Activated CD4-positive, alpha-beta memory T cell treated with anti-CD3 and anti-CD28 coated beads for 36 hours (primary cell): ENCODE results near the gene ABLIM2. TPM values are rescaled to one million over a fixed set of nuclear protein-coding genes. Genes with fewer than 3 reads are reported as not detected.
A peak's percentile ranks its signal among the peaks of the same experiment; 100 is the strongest.

Experiments
- CTCF ChIA-PET: fragments of 350-600 bp; sonication (Branson Sonifier 250); formaldehyde crosslinking; loops from one replicate; lab custom pipeline; 2021; ENCODE audit warnings: antibody characterized with exemption, inconsistent platforms; lab: Charles Lee
- POLR2A ChIA-PET: fragments of 350-600 bp; sonication (Branson Sonifier 250); formaldehyde crosslinking; loops from one replicate; lab custom pipeline; 2021; ENCODE audit warnings: antibody characterized with exemption; lab: Charles Lee
- DNase-seq: peaks from one replicate; pipeline ENCODE4 v3.0.0-alpha.2; 2020
- H3K27ac Mint-ChIP-seq: one replicate; pipeline ENCODE4 v1.8.0; 2021; ENCODE audit warnings: mixed read lengths
- H3K27me3 Mint-ChIP-seq: one replicate; pipeline ENCODE4 v1.8.0; 2021; ENCODE audit warnings: mixed read lengths
- H3K36me3 Mint-ChIP-seq: one replicate; pipeline ENCODE4 v1.8.0; 2021; ENCODE audit warnings: mixed read lengths
- H3K4me1 Mint-ChIP-seq: one replicate; pipeline ENCODE4 v1.8.0; 2021; ENCODE audit warnings: low read depth, mixed read lengths
- H3K4me3 Mint-ChIP-seq: one replicate; pipeline ENCODE4 v1.8.0; 2021; ENCODE audit warnings: mild to moderate bottlenecking, mixed read lengths
- H3K9me3 Mint-ChIP-seq: one replicate; pipeline ENCODE4 v1.8.0; 2021; ENCODE audit warnings: mixed read lengths
- intact Hi-C: fragments of 100-400 bp; cut with micrococcal nuclease; formaldehyde crosslinking; loops from one replicate; pipeline ENCODE4 v1.15.1; 2023
- total RNA-seq, 2 experiments: library from RNA; stranded (reverse); gene quantifications; one replicate each; pipeline ENCODE4 v1.2.3, GENCODE V29; 2021

Gene ABLIM2
- under 1 TPM; 0.55 to 0.63 TPM for total RNA-seq

GRCh38 chr4:8158710-8159536 lies at the start of gene ABLIM2:
Gene ABLIM2, minus strand, starts transcription at chr4:8158813. Its CDS starts 124 bp downstream, at chr4:8158689.
- Mint-ChIP-seq H3K4me3 (peak within 1 kb of the TSS; percentile 99), H3K27ac (peak within 1 kb of the TSS; percentile 57), H3K36me3 (no peaks in the 10 kb centered on the region), H3K9me3 (no peaks in the 10 kb centered on the region), H3K27me3 (peaks cover 5% of the 10 kb centered on the region), H3K4me1 (peaks cover 16% of the 10 kb centered on the region)
- ChIA-PET POLR2A (interaction anchor here (1.2 kb wide), 2 partner anchors 40 kb away, joined by 3 to 5 read pairs; partner anchors contain the start of gene SH3TC1), CTCF (interaction anchor here (1.0 to 2.4 kb wide), 4 partner anchors 12 to 83 kb away, joined by 3 to 11 read pairs (median 4); no protein-coding TSS in a partner anchor)
- intact Hi-C loops = loop anchor here (1.0 to 5.0 kb wide), 3 partner anchors 38 to 281 kb away; partner anchors contain the start of genes ACOX3, SH3TC1 and TRMT44
- peak; percentile 99 for DNase-seq

GRCh38 chr4:8207314-8207713 lies 48.7 kb upstream of the ABLIM2 start:
- H3K4me3 Mint-ChIP-seq = no peak overlapping the region
- peaks cover 10% of the 10 kb centered on the region for H3K4me1 Mint-ChIP-seq
- intact Hi-C loops = no loop called here
- no peak overlapping the region for H3K27ac Mint-ChIP-seq
- peaks cover 1% of the 10 kb centered on the region for H3K36me3 Mint-ChIP-seq
- POLR2A ChIA-PET = no interaction called here
- DNase-seq = no peak
- no peaks in the 10 kb centered on the region for H3K9me3 Mint-ChIP-seq
- CTCF ChIA-PET = no interaction called here
- H3K27me3 Mint-ChIP-seq = no peaks in the 10 kb centered on the region

GRCh38 chr4:8205749-8206611 lies 47.4 kb upstream of the ABLIM2 start:
- POLR2A ChIA-PET = no interaction called here
- CTCF ChIA-PET = interaction anchor here (0.7 to 1.2 kb wide), 2 partner anchors 30 to 36 kb away, joined by 3 to 4 read pairs; no protein-coding TSS in a partner anchor
- intact Hi-C loops = no loop called here
- peaks cover 1% of the 10 kb centered on the region for H3K36me3 Mint-ChIP-seq
- DNase-seq = no peak
- no peaks in the 10 kb centered on the region for H3K9me3 Mint-ChIP-seq
- no peak overlapping the region for H3K27ac Mint-ChIP-seq
- peaks cover 22% of the 10 kb centered on the region for H3K4me1 Mint-ChIP-seq
- H3K27me3 Mint-ChIP-seq = no peaks in the 10 kb centered on the region
- H3K4me3 Mint-ChIP-seq = no peak overlapping the region

- CTCF ChIA-PET = interaction anchor here (1.2 kb wide), 1 partner anchor 29 kb away, joined by 4 read pairs; no protein-coding TSS in a partner anchor
- no peaks in the 10 kb centered on the region for H3K27me3 Mint-ChIP-seq
- no peak for DNase-seq
- no peak overlapping the region for H3K27ac Mint-ChIP-seq
- POLR2A ChIA-PET = no interaction called here
- H3K4me3 Mint-ChIP-seq = no peak overlapping the region
- peaks cover 1% of the 10 kb centered on the region for H3K36me3 Mint-ChIP-seq
- H3K9me3 Mint-ChIP-seq = no peaks in the 10 kb centered on the region
- H3K4me1 Mint-ChIP-seq = peaks cover 29% of the 10 kb centered on the region
- intact Hi-C loops = no loop called here
Measured at GRCh38 chr4:8205241-8205707, 46.7 kb upstream of the ABLIM2 start.

GRCh38 chr4:8204576-8205227 lies 46.1 kb upstream of the ABLIM2 start:
- H3K4me3 Mint-ChIP-seq = no peak overlapping the region
- H3K27me3 Mint-ChIP-seq = no peaks in the 10 kb centered on the region
- DNase-seq = no peak
- no peak overlapping the region for H3K27ac Mint-ChIP-seq
- H3K4me1 Mint-ChIP-seq = peaks cover 30% of the 10 kb centered on the region
- POLR2A ChIA-PET = no interaction called here
- no peaks in the 10 kb centered on the region for H3K9me3 Mint-ChIP-seq
- peaks cover 1% of the 10 kb centered on the region for H3K36me3 Mint-ChIP-seq
- CTCF ChIA-PET = interaction anchor here (1.2 kb wide), 1 partner anchor 28 kb away, joined by 4 read pairs; no protein-coding TSS in a partner anchor
- intact Hi-C loops = no loop called here

GRCh38 chr4:8203817-8204216 lies 45.2 kb upstream of the ABLIM2 start:
- ChIA-PET POLR2A (no interaction called here), CTCF (interaction anchor here (1.4 kb wide), 1 partner anchor 27 kb away, joined by 5 read pairs; no protein-coding TSS in a partner anchor)
- Mint-ChIP-seq H3K4me3 (no peak overlapping the region), H3K9me3 (no peaks in the 10 kb centered on the region), H3K36me3 (peaks cover 1% of the 10 kb centered on the region), H3K27me3 (no peaks in the 10 kb centered on the region), H3K27ac (no peak overlapping the region), H3K4me1 (peaks cover 35% of the 10 kb centered on the region)
- intact Hi-C loops = no loop called here
- DNase-seq = no peak

GRCh38 chr4:8203052-8203401 lies 44.4 kb upstream of the ABLIM2 start:
- CTCF ChIA-PET = interaction anchor here (1.4 kb wide), 1 partner anchor 26 kb away, joined by 5 read pairs; no protein-coding TSS in a partner anchor
- no peaks in the 10 kb centered on the region for H3K27me3 Mint-ChIP-seq
- H3K9me3 Mint-ChIP-seq = no peaks in the 10 kb centered on the region
- H3K4me3 Mint-ChIP-seq = no peak overlapping the region
- DNase-seq = no peak
- no peak overlapping the region for H3K27ac Mint-ChIP-seq
- peaks cover 1% of the 10 kb centered on the region for H3K36me3 Mint-ChIP-seq
- POLR2A ChIA-PET = no interaction called here
- H3K4me1 Mint-ChIP-seq = peaks cover 42% of the 10 kb centered on the region
- intact Hi-C loops = no loop called here

- DNase-seq = no peak
- Mint-ChIP-seq H3K4me3 (no peak overlapping the region), H3K27me3 (no peaks in the 10 kb centered on the region), H3K4me1 (peaks cover 42% of the 10 kb centered on the region), H3K27ac (no peak overlapping the region), H3K9me3 (no peaks in the 10 kb centered on the region), H3K36me3 (peaks cover 1% of the 10 kb centered on the region)
- ChIA-PET CTCF (interaction anchor here (1.1 to 1.7 kb wide), 3 partner anchors 26 to 40 kb away, joined by 5 to 7 read pairs (median 7); no protein-coding TSS in a partner anchor), POLR2A (interaction anchor here (1.5 kb wide), 1 partner anchor 19 kb away, joined by 4 read pairs; no protein-coding TSS in a partner anchor)
- intact Hi-C loops = no loop called here
Measured at GRCh38 chr4:8202108-8203051, 43.8 kb upstream of the ABLIM2 start.

- Mint-ChIP-seq H3K27me3 (no peaks in the 10 kb centered on the region), H3K4me1 (peaks cover 42% of the 10 kb centered on the region), H3K27ac (peak overlapping the region; percentile 81), H3K36me3 (peaks cover 1% of the 10 kb centered on the region), H3K9me3 (no peaks in the 10 kb centered on the region), H3K4me3 (peak overlapping the region; percentile 83)
- ChIA-PET POLR2A (interaction anchor here (1.5 kb wide), 1 partner anchor 20 kb away, joined by 4 read pairs; no protein-coding TSS in a partner anchor), CTCF (interaction anchor here (1.1 to 1.7 kb wide), 2 partner anchors 25 to 41 kb away, joined by 7 read pairs; no protein-coding TSS in a partner anchor)
- intact Hi-C loops = loop anchor here (2.0 kb wide), 1 partner anchor 19 kb away; no protein-coding TSS in a partner anchor
- DNase-seq = peak; percentile 73
Measured at GRCh38 chr4:8201321-8201781, 42.7 kb upstream of the ABLIM2 start.

GRCh38 chr4:8200302-8200975 lies 41.8 kb upstream of the ABLIM2 start:
- CTCF ChIA-PET = interaction anchor here (2.6 kb wide), 1 partner anchor 24 kb away, joined by 17 read pairs; no protein-coding TSS in a partner anchor
- no peaks in the 10 kb centered on the region for H3K27me3 Mint-ChIP-seq
- POLR2A ChIA-PET = interaction anchor here (1.8 to 2.0 kb wide), 2 partner anchors 28 to 219 kb away, joined by 7 to 8 read pairs; no protein-coding TSS in a partner anchor
- H3K9me3 Mint-ChIP-seq = no peaks in the 10 kb centered on the region
- intact Hi-C loops = loop anchor here (2.0 kb wide), 1 partner anchor 20 kb away; no protein-coding TSS in a partner anchor
- H3K4me1 Mint-ChIP-seq = peaks cover 42% of the 10 kb centered on the region
- peak overlapping the region; percentile 81 for H3K27ac Mint-ChIP-seq
- H3K4me3 Mint-ChIP-seq = peak overlapping the region; percentile 83
- peak; percentile 62 for DNase-seq
- no peaks in the 10 kb centered on the region for H3K36me3 Mint-ChIP-seq
